ENCODE measurements around the gene FMN2.

DNA sequence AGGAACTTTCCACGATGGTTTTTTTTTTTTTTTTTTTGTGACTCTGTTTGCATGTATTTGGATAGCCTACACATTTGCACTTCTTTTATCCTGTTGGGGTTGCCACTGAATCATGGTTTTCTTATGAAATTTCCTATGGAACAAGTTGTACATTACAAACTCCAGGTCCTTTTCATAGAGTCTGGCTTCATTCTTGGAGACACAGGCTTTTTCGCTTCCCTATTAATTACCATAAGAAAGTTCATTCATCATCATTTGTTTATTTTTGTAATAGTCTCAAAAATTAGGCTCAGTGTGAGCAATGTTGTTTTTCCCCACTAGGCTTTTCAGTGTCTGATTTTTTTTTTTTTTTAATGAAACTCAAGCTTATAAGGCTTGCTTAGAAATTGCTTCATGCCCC, 179.4 kb downstream of the FMN2 start:
- TF ChIP-seq, protein P1, sequence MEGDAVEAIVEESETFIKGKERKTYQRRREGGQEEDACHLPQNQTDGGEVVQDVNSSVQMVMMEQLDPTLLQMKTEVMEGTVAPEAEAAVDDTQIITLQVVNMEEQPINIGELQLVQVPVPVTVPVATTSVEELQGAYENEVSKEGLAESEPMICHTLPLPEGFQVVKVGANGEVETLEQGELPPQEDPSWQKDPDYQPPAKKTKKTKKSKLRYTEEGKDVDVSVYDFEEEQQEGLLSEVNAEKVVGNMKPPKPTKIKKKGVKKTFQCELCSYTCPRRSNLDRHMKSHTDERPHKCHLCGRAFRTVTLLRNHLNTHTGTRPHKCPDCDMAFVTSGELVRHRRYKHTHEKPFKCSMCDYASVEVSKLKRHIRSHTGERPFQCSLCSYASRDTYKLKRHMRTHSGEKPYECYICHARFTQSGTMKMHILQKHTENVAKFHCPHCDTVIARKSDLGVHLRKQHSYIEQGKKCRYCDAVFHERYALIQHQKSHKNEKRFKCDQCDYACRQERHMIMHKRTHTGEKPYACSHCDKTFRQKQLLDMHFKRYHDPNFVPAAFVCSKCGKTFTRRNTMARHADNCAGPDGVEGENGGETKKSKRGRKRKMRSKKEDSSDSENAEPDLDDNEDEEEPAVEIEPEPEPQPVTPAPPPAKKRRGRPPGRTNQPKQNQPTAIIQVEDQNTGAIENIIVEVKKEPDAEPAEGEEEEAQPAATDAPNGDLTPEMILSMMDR (IDR thresholded peaks at IDR 0.05): no peak
- no peak for TF ChIP-seq POLR2A (IDR thresholded peaks at IDR 0.05)
